ENCODE data around the gene ADPRH.
A peak's percentile ranks its signal among the peaks of the same experiment; 100 is the strongest.

ADPRH gene

GRCh38 chr3:119637679-119638477 lies 58.6 kb downstream of the ADPRH start:
- H3K27ac ChIP-seq (ENCODE audit: low read length), result peak overlapping the region; percentile 97
- no peaks in the 10 kb centered on the region for H4K20me1 ChIP-seq (ENCODE audit: insufficient read depth, low read length)
- H3K27me3 ChIP-seq (ENCODE audit: low read depth, low read length), result no peaks in the 10 kb centered on the region
- H2AFZ ChIP-seq (ENCODE audit: low read depth, low read length), result peak overlapping the region; percentile 83
- H3K9me3 ChIP-seq (ENCODE audit: insufficient read depth, low read length), result no peaks in the 10 kb centered on the region
- H3K4me2 ChIP-seq (ENCODE audit: low read length), result peak overlapping the region; percentile 94
- H3K36me3 ChIP-seq (replicated peaks; ENCODE audit: low read depth, low read length), result peaks cover 17% of the 10 kb centered on the region
- no peak for TF ChIP-seq EZH2phosphoT487 (IDR thresholded peaks at IDR 0.05; ENCODE audit: low read depth)
- TF ChIP-seq CTCF (IDR thresholded peaks at IDR 0.05; ENCODE audit: low read depth, low read length), result no peak
- no peaks in the 10 kb centered on the region for H3K79me2 ChIP-seq (ENCODE audit: low read length)
- H3K4me3 ChIP-seq (ENCODE audit: low read length), result peak overlapping the region; percentile 71
- peak overlapping the region; percentile 83 for H3K9ac ChIP-seq (ENCODE audit: low read length)
- H3K4me1 ChIP-seq (ENCODE audit: low read length), result peaks cover 54% of the 10 kb centered on the region

Data from OCI-LY3 (cell line).